Measurements from ENCODE around the gene LRBA. TPM values are rescaled to one million over a fixed set of nuclear protein-coding genes. Genes with fewer than 3 reads are reported as not detected.
A peak's percentile ranks its signal among the peaks of the same experiment; 100 is the strongest.
"Not testable (repeated sequence)": the region's sequence is repeated elsewhere in the genome, so short reads cannot be mapped to it uniquely, and the experiment has no call there.

The LRBA gene, protein sequence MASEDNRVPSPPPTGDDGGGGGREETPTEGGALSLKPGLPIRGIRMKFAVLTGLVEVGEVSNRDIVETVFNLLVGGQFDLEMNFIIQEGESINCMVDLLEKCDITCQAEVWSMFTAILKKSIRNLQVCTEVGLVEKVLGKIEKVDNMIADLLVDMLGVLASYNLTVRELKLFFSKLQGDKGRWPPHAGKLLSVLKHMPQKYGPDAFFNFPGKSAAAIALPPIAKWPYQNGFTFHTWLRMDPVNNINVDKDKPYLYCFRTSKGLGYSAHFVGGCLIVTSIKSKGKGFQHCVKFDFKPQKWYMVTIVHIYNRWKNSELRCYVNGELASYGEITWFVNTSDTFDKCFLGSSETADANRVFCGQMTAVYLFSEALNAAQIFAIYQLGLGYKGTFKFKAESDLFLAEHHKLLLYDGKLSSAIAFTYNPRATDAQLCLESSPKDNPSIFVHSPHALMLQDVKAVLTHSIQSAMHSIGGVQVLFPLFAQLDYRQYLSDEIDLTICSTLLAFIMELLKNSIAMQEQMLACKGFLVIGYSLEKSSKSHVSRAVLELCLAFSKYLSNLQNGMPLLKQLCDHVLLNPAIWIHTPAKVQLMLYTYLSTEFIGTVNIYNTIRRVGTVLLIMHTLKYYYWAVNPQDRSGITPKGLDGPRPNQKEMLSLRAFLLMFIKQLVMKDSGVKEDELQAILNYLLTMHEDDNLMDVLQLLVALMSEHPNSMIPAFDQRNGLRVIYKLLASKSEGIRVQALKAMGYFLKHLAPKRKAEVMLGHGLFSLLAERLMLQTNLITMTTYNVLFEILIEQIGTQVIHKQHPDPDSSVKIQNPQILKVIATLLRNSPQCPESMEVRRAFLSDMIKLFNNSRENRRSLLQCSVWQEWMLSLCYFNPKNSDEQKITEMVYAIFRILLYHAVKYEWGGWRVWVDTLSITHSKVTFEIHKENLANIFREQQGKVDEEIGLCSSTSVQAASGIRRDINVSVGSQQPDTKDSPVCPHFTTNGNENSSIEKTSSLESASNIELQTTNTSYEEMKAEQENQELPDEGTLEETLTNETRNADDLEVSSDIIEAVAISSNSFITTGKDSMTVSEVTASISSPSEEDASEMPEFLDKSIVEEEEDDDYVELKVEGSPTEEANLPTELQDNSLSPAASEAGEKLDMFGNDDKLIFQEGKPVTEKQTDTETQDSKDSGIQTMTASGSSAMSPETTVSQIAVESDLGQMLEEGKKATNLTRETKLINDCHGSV (N-terminal part only)
- total RNA-seq (100 to 1,000 TPM in 2 of 5 donors, 10 to 100 TPM in 3; 63.0 to 156 (median 87.1) TPM), polyA plus RNA-seq (10 to 100 TPM in 1 of 3 donors, 1 to 10 TPM in 2; 7.3 to 13.6 (median 9.7) TPM)
- long read RNA-seq, donor 1, result 0 reads
- long read RNA-seq, donor 2, partial matches to known transcripts, result 9 of 11 reads
- long read RNA-seq, donor 2, other reads (novel, unspliced or antisense), result 0 of 11 reads
- long read RNA-seq, donor 3, result 0 reads
- long read RNA-seq, donor 4, result 0 reads
- long read RNA-seq, donor 5, result 0 reads
- long read RNA-seq, donor 6, partial matches to known transcripts, result 19 of 22 reads
- long read RNA-seq, donor 6, other reads (novel, unspliced or antisense), result 0 of 22 reads
- long read RNA-seq, donor 7, result 0 reads
- long read RNA-seq, donor 8, result 0 reads
- long read RNA-seq, donor 9, partial matches to known transcripts, result 0 of 1 reads
- long read RNA-seq, donor 9, other reads (novel, unspliced or antisense), result 0 of 1 reads
- long read RNA-seq, donor 10, result 0 reads

DNA sequence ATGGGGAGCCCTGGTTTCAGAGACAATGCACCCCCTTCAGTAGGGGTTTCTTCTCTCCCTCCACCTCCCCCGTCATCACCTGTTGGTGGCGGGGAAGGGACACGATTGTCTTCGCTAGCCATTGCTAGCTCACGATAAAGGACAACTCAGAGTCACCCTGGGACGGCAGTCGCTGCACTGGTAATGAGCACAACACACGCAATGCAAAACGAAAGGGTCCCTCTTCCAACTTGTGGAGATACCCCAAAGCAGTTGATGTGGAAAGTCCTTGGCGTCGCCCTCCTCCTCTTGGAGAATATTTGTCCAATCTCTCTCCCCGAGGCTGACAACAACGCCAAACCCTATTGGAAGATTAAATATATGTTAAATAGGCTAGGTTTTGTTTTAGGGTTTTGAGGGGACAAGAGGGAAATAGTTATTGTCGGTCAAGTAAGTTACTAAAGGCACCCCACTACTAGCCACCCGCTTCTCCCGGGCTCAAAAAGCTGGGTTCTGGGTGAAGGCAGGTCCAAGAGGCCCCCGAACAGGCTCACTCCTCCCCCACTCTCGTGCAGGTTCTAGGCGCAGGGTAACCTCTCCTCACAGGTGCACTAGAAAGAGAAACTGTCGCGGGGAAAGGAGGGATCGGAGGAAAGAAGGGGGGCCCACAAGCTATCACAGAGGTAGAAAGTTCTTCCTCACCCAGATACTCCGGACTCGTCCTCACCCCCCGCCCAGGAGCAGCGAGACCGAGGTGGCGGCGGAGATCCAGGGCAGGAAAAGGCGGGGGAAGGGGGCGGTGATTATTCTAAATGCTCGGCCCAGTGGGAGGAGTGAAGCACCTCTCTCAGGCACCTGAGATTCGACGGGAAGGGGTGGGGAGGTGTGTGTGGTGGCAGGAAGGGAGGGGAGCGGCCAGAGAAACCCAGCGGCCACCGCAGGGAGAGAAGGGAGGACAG, at the start of gene LRBA:
Gene LRBA (minus strand): TSS at position 764 of the 938 bp plus-strand sequence. CDS start 642 bp downstream, at position 122.
- Histone ChIP-seq H3K4me3 (peak within 1 kb of the TSS; percentile 91 to 98 (median 97)), H3K4me1 (peaks cover 9 to 39% (median 25%) of the 10 kb centered on the region in 4 donors), H3K27ac (peak within 1 kb of the TSS; percentile 96 to 99 (median 98)), H3K9me3 (no peaks in the 10 kb centered on the region), H3K36me3 (peaks cover 0 to 3% (median 1%) of the 10 kb centered on the region in 4 donors), H3K27me3 (no peaks in the 10 kb centered on the region)
- intact Hi-C loops (cut with DNase I; ENCODE audit: low total_unique reads), result no loop called here
- DNase-seq, result peak; percentile 87 to 95
- TF ChIP-seq POLR2AphosphoS5 (IDR thresholded peaks at IDR 0.05) (no peak), POLR2A (IDR thresholded peaks at IDR 0.05) (peak in 1 of 4 donors; percentile 39), EP300 (IDR thresholded peaks at IDR 0.05) (no peak)
- TF ChIP-seq, protein P1, sequence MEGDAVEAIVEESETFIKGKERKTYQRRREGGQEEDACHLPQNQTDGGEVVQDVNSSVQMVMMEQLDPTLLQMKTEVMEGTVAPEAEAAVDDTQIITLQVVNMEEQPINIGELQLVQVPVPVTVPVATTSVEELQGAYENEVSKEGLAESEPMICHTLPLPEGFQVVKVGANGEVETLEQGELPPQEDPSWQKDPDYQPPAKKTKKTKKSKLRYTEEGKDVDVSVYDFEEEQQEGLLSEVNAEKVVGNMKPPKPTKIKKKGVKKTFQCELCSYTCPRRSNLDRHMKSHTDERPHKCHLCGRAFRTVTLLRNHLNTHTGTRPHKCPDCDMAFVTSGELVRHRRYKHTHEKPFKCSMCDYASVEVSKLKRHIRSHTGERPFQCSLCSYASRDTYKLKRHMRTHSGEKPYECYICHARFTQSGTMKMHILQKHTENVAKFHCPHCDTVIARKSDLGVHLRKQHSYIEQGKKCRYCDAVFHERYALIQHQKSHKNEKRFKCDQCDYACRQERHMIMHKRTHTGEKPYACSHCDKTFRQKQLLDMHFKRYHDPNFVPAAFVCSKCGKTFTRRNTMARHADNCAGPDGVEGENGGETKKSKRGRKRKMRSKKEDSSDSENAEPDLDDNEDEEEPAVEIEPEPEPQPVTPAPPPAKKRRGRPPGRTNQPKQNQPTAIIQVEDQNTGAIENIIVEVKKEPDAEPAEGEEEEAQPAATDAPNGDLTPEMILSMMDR (IDR thresholded peaks at IDR 0.05), result no peak
- WGBS, 5 donors, result 0 to 1% (median 0%) methylated on average over 20 to 37 of the region's 37 CpGs

DNA sequence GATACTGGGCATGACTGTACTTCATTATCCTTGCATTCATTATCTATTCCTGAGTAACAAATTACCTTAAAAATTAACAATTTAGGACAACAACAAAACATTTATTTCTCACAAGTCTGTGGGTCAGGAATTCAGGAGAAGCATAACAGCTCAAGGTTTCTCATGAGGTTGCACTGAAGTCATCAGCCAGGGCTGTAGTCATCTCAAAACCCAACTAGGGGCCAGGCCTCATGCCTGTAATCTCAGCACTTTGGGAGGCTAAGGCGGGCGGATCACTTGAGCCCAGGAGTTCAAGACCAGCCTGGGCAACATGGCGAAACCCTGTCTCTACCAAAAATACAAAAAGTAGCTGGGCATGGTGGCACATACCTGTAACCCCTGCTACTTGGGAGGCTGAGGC, 48.1 kb upstream of the LRBA start:
- H3K9me3 ChIP-seq; H3K36me3 ChIP-seq; H3K4me1 ChIP-seq; H3K27ac ChIP-seq; intact Hi-C loops (cut with DNase I; ENCODE audit: low total_unique reads); H3K4me3 ChIP-seq; DNase-seq; H3K27me3 ChIP-seq: not testable (repeated sequence)
- WGBS, 5 donors, result 90 to 100% (median 100%) methylated on average over 3 of the region's 3 CpGs

DNA sequence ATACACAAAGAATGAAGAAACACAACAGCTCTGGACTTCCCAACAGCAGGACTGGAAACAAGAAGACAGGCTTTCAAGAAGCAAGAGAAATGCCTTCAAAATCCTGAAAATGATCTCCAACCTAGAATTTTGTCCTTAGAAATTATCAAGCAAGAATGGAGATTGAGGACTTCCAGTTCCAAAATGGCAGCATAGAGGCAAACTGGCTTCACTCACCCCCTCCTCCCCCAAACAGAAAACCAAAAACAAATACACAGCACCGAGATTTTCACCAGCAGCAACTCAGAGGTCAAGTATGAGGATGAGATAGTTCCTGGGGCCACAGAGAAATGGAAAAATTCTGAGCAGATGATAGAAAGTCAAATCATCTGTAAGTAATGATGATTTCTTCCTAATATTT, 40.5 kb upstream of the LRBA start:
- Histone ChIP-seq H3K27ac (no peak overlapping the region), H3K9me3 (no peaks in the 10 kb centered on the region), H3K36me3 (no peaks in the 10 kb centered on the region), H3K4me1 (peaks cover 0 to 5% (median 0%) of the 10 kb centered on the region in 4 donors), H3K27me3 (no peaks in the 10 kb centered on the region), H3K4me3 (no peak overlapping the region)
- WGBS, 5 donors, result 13 to 30% (median 20%) methylated on average over 1 of the region's 1 CpG
- TF ChIP-seq POLR2AphosphoS5 (IDR thresholded peaks at IDR 0.05) (no peak), POLR2A (IDR thresholded peaks at IDR 0.05) (no peak), EP300 (IDR thresholded peaks at IDR 0.05) (no peak)
- TF ChIP-seq, protein P1 (IDR thresholded peaks at IDR 0.05), result no peak
- intact Hi-C loops (cut with DNase I; ENCODE audit: low total_unique reads), result no loop called here
- no peak for DNase-seq

All from stomach (tissue), 19 donors.